ENCODE results near the gene PANK1. TPM values are rescaled to one million over a fixed set of nuclear protein-coding genes. Genes with fewer than 3 reads are reported as not detected.

Gene PANK1
- total and polyA plus RNA-seq, 2 donors from 2014 or later, result 5.4 to 31.3 TPM

DNA sequence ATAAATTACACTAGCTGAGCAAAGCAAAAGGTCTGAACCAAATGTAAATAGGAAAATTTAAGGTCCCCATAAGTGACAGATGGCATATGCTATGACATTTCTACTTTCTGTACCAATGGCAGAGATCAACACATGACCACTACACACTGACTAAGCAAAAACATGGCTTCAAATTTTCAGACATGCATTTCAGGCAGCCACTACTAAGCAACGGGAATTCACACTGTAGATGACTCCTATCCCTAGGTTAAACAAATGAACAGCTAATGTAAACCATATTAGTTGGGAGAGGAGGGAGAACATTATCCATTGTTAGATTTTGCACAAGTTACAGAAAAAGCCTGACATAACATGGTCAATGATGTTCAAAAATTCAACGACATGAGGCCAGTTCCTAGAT is 45.0 kb upstream of the PANK1 start:
- no peak for FAIRE-seq
- Histone ChIP-seq H3K4me1 (ENCODE audit: control insufficient read depth in 2 of 3, insufficient read depth in 2 of 3, low read depth in 1 of 3, low read length in 3 of 3) (no peaks in the 10 kb centered on the region), H3K9me3 (ENCODE audit: control insufficient read depth in 2 of 3, insufficient read depth in 1 of 3, low read length in 3 of 3) (no peaks in the 10 kb centered on the region)

DNA sequence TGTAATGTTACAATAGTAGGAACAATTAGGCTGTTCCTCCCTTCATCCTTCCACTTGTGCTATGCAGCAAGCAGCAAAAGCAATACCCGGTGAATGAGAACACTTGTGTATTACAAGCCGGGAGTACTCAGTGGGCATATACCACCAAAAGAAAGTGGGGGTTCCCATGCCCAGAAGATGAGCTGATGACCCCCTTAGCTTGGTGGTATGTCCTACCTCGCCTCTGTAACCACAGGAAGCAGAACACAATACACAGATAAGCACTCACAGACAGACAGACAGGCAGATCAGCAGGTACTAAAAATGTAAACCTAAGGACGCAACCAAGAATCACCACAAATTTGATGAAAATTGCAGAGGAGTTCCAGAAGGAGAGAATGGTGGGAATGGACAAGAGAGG is 40.9 kb upstream of the PANK1 start:
- Histone ChIP-seq H3K4me3 (ENCODE audit: low read length in 3 of 3) (no peak overlapping the region), H3K27me3 (ENCODE audit: control insufficient read depth, insufficient read depth, low read length) (no peaks in the 10 kb centered on the region), H3K4me1 (ENCODE audit: control insufficient read depth in 2 of 3, insufficient read depth in 2 of 3, low read depth in 1 of 3, low read length in 3 of 3) (no peaks in the 10 kb centered on the region), H3K9ac (ENCODE audit: low read length in 3 of 3) (no peak overlapping the region), H3K9me3 (ENCODE audit: control insufficient read depth in 2 of 3, insufficient read depth in 1 of 3, low read length in 3 of 3) (no peaks in the 10 kb centered on the region), H3K36me3 (ENCODE audit: control insufficient read depth in 2 of 3, insufficient read depth in 3 of 3, low read length in 3 of 3) (no peaks in the 10 kb centered on the region), H3K27ac (ENCODE audit: low read depth in 2 of 2, low read length in 2 of 2) (no peak overlapping the region)
- intact Hi-C loops (cut with DNase I), result no loop called here
- FAIRE-seq (no peak), DNase-seq (no peak)
- TF ChIP-seq, protein P1, sequence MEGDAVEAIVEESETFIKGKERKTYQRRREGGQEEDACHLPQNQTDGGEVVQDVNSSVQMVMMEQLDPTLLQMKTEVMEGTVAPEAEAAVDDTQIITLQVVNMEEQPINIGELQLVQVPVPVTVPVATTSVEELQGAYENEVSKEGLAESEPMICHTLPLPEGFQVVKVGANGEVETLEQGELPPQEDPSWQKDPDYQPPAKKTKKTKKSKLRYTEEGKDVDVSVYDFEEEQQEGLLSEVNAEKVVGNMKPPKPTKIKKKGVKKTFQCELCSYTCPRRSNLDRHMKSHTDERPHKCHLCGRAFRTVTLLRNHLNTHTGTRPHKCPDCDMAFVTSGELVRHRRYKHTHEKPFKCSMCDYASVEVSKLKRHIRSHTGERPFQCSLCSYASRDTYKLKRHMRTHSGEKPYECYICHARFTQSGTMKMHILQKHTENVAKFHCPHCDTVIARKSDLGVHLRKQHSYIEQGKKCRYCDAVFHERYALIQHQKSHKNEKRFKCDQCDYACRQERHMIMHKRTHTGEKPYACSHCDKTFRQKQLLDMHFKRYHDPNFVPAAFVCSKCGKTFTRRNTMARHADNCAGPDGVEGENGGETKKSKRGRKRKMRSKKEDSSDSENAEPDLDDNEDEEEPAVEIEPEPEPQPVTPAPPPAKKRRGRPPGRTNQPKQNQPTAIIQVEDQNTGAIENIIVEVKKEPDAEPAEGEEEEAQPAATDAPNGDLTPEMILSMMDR (IDR thresholded peaks at IDR 0.05; ENCODE audit: borderline replicate concordance, extremely low read depth, insufficient read depth), result no peak

More for the DNA sequence above, 45.0 kb upstream of the PANK1 start:
- DNase-seq, result no peak
- H3K27me3 ChIP-seq (ENCODE audit: control insufficient read depth, insufficient read depth, low read length), result no peaks in the 10 kb centered on the region
- intact Hi-C loops (cut with DNase I), result no loop called here
- H3K4me3 ChIP-seq (ENCODE audit: low read length in 3 of 3), result no peak overlapping the region
- no peak overlapping the region for H3K27ac ChIP-seq (ENCODE audit: low read depth in 2 of 2, low read length in 2 of 2)
- no peak overlapping the region for H3K9ac ChIP-seq (ENCODE audit: low read length in 3 of 3)
- H3K36me3 ChIP-seq (ENCODE audit: control insufficient read depth in 2 of 3, insufficient read depth in 3 of 3, low read length in 3 of 3), result no peaks in the 10 kb centered on the region
- TF ChIP-seq, protein P1 (IDR thresholded peaks at IDR 0.05; ENCODE audit: borderline replicate concordance, extremely low read depth, insufficient read depth), result no peak

DNA sequence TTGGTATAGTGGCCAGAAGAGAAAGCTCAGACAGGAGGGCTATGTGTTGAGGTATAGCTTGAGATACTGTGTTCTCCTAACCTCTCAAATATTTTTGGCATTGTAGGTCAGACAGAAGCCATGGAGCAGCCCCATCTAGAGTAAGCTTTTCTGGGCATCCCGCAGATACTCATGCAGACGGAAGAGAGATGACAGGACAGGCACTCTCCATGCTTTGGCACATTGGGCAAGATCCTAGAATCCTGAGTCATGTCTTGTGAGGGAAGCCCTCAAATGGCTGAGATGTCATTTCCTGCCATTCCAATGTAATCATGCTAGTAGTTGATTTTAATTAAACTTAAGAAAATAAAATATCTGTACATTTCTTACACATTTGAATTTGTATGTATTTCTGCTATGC is 39.6 kb upstream of the PANK1 start:
- no peak overlapping the region for H3K4me3 ChIP-seq (ENCODE audit: low read length in 3 of 3)
- FAIRE-seq, result no peak

More for the DNA sequence above, 39.6 kb upstream of the PANK1 start:
- H3K4me1 ChIP-seq (ENCODE audit: control insufficient read depth in 2 of 3, insufficient read depth in 2 of 3, low read depth in 1 of 3, low read length in 3 of 3), result no peaks in the 10 kb centered on the region
- H3K9me3 ChIP-seq (ENCODE audit: control insufficient read depth in 2 of 3, insufficient read depth in 1 of 3, low read length in 3 of 3), result no peaks in the 10 kb centered on the region
- DNase-seq, result no peak
- intact Hi-C loops (cut with DNase I), result no loop called here
- H3K27me3 ChIP-seq (ENCODE audit: control insufficient read depth, insufficient read depth, low read length), result no peaks in the 10 kb centered on the region
- no peaks in the 10 kb centered on the region for H3K36me3 ChIP-seq (ENCODE audit: control insufficient read depth in 2 of 3, insufficient read depth in 3 of 3, low read length in 3 of 3)
- no peak overlapping the region for H3K27ac ChIP-seq (ENCODE audit: low read depth in 2 of 2, low read length in 2 of 2)
- H3K9ac ChIP-seq (ENCODE audit: low read length in 3 of 3), result no peak overlapping the region
- TF ChIP-seq, protein P1 (IDR thresholded peaks at IDR 0.05; ENCODE audit: borderline replicate concordance, extremely low read depth, insufficient read depth), result no peak

Data from kidney (tissue), 14 donors.